Astrocyte of the cerebellum (primary cell): ENCODE results near the gene TULP1.

Experiments used
- DNase-seq: peaks from one replicate; pipeline ENCODE4 v3.0.0-alpha.2; 2011; ENCODE audit warnings: low read depth
- H3K4me3 ChIP-seq: 2 replicates; pipeline ENCODE4 v1.5.1; 2011; ENCODE audit warnings: mild to moderate bottlenecking, low read depth, low read length, moderate library complexity
- in situ Hi-C: cut with HindIII; loops from 2 replicates; pipeline ENCODE4 v1.10.0; 2017; ENCODE audit warnings: low sequenced_read_pairs
- TF ChIP-seq, protein P1 (sequence below): IDR thresholded peaks from 2 replicates; pipeline ENCODE4 v1.5.1; 2012; ENCODE audit warnings: low read length, low read depth, moderate library complexity, mild to moderate bottlenecking; ENCODE audit errors: missing control alignments

TULP1 gene

DNA sequence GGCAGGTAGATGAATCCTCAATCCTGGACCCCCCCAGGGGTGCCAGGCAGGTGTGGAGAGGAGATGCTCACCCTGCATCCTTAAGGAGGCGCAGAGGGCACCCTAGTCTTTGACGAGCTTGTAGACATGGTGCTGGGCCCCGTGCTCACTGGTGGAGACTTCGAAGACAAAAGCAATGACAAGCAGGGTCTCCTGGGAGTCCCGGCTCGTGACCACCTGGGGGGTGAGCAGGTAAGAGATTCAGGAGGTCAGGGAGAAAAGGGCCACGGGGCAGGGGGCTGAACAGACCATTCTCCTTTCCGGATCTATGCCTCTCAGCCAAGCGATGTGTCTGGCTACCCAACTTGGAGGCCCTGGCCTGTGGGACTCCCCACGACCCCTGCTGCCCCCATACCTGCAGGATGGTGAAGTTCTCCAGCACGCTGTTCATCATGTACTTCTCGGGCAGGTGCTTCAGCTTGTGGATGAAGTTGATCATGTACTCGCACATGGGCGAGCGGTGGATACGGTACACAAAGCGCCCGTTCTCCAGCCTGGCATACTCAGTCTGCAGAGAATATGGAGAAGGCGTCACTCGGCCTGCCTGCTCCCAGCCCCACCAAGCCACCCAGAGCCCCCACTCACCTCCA lies 37.6 kb downstream of the TULP1 start:
- in situ Hi-C loops: no loop called here
- DNase-seq: no peak
- H3K4me3 ChIP-seq: no peak overlapping the region
- TF ChIP-seq, protein P1, sequence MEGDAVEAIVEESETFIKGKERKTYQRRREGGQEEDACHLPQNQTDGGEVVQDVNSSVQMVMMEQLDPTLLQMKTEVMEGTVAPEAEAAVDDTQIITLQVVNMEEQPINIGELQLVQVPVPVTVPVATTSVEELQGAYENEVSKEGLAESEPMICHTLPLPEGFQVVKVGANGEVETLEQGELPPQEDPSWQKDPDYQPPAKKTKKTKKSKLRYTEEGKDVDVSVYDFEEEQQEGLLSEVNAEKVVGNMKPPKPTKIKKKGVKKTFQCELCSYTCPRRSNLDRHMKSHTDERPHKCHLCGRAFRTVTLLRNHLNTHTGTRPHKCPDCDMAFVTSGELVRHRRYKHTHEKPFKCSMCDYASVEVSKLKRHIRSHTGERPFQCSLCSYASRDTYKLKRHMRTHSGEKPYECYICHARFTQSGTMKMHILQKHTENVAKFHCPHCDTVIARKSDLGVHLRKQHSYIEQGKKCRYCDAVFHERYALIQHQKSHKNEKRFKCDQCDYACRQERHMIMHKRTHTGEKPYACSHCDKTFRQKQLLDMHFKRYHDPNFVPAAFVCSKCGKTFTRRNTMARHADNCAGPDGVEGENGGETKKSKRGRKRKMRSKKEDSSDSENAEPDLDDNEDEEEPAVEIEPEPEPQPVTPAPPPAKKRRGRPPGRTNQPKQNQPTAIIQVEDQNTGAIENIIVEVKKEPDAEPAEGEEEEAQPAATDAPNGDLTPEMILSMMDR: no peak

DNA sequence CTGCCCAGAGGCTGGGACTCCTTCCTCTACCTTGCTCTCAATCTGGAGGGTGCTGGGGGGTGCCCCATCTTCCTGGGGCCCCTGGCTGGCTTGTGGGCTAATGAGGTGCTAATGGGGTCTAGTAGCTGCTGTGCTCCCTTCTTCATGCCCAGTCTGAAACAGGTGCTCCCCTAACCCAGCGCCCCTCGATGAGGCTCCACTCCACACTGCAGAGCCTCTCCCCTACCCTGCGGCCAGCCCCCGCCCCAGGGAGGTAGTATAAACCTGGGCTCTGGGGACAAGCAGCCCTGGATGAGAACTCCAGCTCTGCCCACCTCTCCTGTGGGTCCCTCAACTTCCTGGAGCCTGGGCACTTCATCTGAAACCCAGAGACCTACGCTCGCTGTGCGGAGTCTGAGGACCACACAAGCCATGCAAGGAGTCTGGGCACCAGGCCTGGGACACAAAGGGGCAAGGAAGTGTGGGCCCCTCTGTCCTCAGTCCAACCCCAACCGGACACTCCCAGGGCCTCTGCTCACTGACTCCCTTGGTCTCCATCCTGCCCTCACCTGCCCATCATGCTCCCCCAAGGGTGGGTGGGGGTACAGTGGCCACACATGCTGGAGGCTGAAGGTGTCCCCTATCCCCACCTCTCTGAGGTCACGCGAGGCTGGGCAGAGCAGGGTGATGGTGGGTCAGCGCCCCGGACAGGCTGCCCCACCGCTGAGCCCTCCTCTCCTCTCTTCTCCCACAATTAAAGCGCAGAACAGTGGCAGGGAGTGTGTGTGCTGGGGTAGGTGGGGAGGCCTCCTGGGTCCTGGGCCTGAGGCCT lies 38.4 kb downstream of the TULP1 start:
- H3K4me3 ChIP-seq: no peak overlapping the region
- TF ChIP-seq, protein P1: no peak
- in situ Hi-C loops: no loop called here
- no peak for DNase-seq

DNA sequence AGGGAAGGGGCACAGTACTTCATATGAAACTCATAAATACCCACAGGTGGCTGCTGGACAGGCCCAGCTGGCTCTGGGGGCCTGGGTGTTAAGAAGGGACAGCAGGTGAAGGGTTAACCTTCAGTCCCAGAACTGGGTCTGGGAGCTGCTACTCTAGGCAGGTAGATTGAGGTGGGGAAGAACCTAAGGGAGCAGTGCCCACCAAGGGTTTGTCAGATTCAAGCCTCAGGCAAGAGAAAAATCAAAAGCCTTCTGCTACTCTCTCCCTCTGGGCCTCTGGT lies 38.9 kb downstream of the TULP1 start:
- in situ Hi-C loops: no loop called here
- TF ChIP-seq, protein P1: no peak
- H3K4me3 ChIP-seq: no peak overlapping the region
- no peak for DNase-seq

DNA sequence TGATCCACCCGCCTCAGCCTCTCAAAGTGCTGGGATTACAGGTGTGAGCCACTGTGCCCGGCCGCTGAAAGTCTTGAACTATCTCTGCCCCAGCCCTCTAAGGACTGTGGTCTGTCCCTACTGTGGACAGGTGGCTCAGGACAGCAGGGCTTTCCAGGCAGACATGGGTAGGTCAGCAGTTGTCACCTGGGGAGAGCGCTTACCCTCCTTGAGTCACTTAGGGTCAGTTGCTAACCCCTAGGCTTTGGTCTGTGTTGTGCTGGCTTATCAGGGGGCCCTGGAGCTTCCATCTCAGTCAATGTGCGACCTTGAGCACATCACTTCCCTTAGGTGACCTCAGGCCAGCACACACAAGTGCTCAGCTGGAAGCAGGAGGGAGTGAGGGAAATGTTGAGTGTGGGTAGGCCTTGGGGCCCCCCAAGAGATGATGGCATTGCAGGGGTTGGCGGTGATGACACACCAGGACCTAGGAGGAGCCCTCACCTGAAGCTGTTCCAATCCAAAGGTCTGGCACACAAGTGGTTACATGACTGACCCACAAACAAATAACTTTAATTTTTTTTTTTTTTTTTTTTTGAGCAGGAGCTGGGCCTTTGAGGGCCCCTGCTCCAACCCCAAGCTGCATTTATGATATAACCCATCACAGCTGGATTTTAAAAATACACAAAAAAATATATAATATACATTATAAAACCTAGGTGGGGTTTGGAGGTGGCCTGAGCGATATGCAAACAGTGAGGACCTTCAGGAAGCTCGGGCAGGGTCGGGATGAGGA lies 39.4 kb downstream of the TULP1 start:
- TF ChIP-seq, protein P1: no peak
- DNase-seq: no peak
- in situ Hi-C loops: no loop called here
- H3K4me3 ChIP-seq: no peak overlapping the region

DNA sequence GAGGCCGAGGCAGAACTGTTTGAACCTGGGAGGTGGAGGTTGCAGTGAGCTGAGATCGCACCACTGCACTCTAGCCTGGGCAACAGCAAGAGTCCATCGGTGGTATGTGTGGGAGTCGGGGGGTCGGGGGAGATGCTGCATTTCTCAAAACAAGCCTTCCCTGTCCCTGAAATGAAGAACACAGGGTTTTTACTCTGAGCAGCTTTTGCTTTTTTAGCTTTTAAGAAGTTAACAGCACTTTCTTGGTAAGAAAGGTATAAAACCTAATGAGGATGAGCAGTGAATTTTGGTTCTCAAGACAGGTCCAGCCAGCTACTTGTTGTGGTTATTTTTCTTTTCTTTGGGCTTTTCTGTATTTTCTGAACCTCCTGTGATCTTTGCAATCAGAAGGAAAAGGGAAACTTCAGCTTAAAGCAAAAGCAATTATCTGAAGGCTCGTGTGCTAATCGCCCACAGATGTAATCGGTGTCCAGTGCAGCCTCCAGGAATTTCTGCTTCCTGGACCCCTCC lies 40.8 kb downstream of the TULP1 start:
- in situ Hi-C loops: no loop called here
- no peak for DNase-seq
- H3K4me3 ChIP-seq: no peak overlapping the region
- TF ChIP-seq, protein P1: no peak

DNA sequence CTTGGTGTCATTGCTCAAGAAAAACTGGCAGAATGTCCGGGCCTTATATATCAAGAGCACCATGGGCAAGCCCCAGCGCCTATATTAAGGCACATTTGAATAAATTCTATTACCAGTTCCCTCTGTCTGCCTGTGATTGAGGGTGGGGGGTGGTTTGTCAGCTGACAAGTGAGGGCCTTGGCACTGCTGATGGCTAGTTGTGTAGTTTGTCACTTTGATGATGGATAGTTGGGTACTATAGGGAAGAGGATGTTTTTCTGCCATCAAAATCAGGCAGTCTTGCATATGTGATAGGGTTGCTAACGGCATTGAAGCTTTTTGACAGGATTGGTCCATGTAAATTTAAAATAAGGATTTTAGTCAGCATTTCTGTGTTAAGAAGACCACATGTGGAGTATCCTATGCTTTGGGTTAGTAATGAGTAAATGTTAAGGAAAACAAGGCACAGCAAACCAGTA lies 42.0 kb downstream of the TULP1 start:
- no peak for DNase-seq
- peak overlapping the region; percentile 95 for H3K4me3 ChIP-seq
- in situ Hi-C loops: no loop called here
- TF ChIP-seq, protein P1: no peak
